ENCODE results near the gene H3-3A.

H3-3A gene

GRCh38 chr1:226054519-226055327 is 7.8 kb upstream of the H3-3A start:
- no peak for DNase-seq (ENCODE audit: low read depth)

- no peak for DNase-seq (ENCODE audit: low read depth)
Measured at GRCh38 chr1:226059709-226060108, 2.8 kb upstream of the H3-3A start.

- no peak for DNase-seq (ENCODE audit: low read depth)
Measured at GRCh38 chr1:226060427-226060826, 2.1 kb upstream of the H3-3A start.

DNA sequence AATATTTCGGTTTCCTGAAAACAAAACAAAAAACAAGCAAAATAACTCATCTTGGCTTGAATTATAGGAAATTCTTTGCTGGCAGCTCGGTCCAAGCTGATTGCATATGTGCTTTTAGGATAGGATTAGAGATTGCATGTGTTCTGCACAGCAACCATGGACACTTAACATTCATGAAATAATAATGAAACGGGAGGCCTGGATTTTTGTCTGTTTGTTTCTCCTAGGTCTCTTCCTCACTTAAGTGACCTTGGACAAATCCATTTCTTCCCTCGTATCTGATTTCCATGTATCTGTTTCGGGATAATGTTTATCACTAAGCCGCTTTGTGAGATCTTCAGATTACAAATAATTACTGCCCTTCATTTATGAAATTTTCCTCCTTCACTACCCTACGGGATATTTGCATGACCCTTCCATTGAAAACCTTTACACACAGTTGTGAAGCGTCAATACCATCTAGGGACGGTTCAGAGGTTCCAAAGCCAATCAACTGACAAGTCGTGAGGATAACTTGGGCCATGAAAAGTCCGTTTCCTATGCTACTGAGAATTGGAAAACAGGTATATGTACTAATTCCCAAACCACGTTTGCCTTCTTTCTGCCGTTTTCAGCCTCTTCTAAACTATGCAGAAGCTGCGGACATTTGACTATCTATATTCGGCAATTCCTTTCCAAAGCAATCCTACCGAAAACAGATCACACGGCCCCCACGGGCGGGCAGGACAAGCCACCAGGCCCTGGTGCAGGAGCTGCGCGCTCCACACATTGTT is 1.3 kb upstream of the H3-3A start:
- no peak for DNase-seq (ENCODE audit: low read depth)

- no peak for DNase-seq (ENCODE audit: low read depth)
Measured at GRCh38 chr1:226061841-226062557, 517 bp upstream of the H3-3A start.

GRCh38 chr1:226063224-226063976 is 884 bp downstream of the H3-3A start:
- DNase-seq (ENCODE audit: low read depth), result peak; percentile 26

- no peak for DNase-seq (ENCODE audit: low read depth)
Measured at GRCh38 chr1:226063977-226064815, 1.7 kb downstream of the H3-3A start.

DNA sequence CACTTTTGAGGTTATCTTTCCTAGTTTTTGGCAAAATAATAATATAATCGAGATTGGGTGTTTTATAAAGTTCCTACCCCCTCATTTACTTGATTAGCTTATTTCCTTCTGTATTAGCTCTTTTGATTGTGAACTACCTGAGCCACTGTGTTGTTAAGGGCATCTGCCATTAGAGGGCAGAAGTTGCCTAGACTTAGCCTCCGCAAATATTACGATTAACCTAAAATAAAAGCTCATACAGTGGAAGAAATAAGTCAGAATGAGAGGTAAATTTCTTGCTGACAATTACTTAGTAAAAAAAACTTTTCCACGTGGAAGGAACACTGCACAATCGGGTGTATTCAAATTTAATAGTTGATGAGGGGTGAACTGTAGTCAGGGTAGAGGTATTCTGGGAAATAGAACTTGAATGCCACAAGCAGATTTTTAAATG is 2.3 kb downstream of the H3-3A start:
- peak; percentile 10 for DNase-seq (ENCODE audit: low read depth)

- DNase-seq (ENCODE audit: low read depth), result no peak
Measured at GRCh38 chr1:226066415-226067078, 4.0 kb downstream of the H3-3A start.

- DNase-seq (ENCODE audit: low read depth), result no peak
Measured at GRCh38 chr1:226069811-226070489, 7.4 kb downstream of the H3-3A start.

DNA sequence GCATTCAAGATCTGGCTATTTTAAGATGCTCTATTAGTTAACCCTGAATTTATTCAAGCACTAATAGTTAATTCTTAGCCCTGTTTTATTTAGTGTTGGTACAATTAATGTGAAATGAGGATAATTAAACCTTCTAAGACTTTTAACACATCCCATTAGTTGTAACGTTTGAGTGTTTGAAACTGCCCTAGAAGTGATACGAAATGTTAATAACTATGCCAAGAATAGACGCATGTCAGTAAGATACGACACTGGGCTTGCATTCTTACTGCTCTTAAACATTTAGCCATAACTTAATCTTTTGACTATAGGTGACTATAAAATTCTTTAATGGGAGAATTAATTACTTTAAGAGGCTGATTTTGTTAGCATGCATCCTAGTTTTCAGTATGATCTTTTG is 9.8 kb downstream of the H3-3A start:
- no peak for DNase-seq (ENCODE audit: low read depth)

DNA sequence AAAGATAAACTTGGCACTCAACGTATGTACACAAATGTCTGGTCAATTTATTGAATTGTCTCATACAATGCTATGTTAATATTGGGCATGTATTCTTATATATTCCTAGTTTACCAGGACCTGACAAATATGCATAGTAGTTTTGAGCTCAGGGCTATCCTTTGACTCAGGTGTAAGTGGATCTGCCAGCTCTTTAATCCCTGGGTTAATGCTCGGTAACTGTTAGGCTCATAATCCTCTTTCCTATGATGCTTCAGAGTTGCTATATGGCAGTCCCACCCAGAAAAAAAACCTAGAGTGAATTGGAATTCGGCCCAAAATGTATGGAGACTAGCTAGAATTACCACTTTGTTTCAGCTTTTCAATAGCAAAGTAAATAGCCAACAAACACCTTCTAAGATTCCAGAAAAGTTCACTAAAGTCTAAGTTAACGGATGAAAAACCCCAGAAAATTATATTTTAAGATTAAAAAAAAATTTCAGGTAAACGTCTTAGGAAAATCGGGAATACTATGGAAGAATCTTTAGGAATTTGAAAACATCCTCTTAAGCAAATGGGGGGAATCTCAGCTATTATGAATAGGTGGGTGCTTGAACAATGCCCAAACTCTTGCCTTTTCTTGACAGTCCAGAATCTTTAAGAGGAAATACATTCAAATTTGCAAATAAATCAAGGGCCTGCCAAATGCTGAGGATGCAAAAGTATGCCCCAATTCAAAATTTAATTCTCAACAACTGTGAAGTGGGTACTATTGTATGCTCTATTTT is 10.9 kb downstream of the H3-3A start:
- no peak for DNase-seq (ENCODE audit: low read depth)

- no peak for DNase-seq (ENCODE audit: low read depth)
Measured at GRCh38 chr1:226074046-226074445, 11.5 kb downstream of the H3-3A start.

GRCh38 chr1:226076378-226076777 is 13.9 kb downstream of the H3-3A start:
- no peak for DNase-seq (ENCODE audit: low read depth)

GRCh38 chr1:226078374-226078773 is 15.9 kb downstream of the H3-3A start:
- no peak for DNase-seq (ENCODE audit: low read depth)

GRCh38 chr1:226082587-226082917 is 20.0 kb downstream of the H3-3A start:
- no peak for DNase-seq (ENCODE audit: low read depth)

- DNase-seq (ENCODE audit: low read depth), result no peak
Measured at GRCh38 chr1:226082959-226083301, 20.4 kb downstream of the H3-3A start.

DNA sequence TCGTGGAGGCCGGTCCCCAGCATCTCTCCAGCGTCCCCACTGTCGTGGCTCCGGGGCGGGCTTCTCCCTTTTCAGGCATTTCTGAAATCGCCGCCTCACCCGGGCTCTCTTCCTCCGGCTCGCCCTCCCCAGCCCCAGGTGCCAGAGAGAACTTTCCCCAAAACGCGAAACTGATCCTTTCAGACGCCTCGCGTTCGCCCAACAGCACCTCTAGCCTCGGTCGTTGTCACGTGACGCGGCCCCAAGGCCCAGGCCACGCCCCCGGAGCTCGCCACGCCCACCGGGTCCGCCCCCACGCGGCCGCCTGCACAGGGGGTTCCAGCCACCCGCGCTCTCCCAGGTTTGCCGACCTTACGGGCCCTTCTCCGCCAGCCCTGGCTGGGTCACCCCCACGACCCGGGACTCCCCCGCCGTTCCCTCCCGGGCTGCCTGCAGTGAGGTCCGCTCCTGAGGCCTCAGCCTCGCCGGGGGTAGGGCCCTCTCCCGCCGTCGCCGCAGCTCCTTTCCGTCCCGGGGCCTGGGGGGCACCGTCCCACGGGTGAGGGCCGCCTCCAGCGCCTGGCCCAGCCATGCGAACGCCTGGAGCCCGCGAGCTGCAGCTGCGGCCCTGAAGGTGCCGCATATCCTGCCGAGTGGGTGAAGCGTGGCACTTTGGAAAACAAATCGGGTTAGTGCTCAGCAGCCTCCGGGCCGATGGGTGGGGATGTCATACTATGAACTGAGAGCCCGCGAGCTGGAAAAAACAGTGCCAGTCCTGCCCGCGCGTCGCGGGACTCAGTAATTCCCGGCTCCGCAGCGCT is 21.0 kb downstream of the H3-3A start:
- DNase-seq (ENCODE audit: low read depth), result peak; percentile 87
